Inflammatory macrophage (primary cell): ENCODE data around the gene ABHD17C.
A peak's percentile ranks its signal among the peaks of the same experiment; 100 is the strongest.
"Not testable (repeated sequence)": the region's sequence is repeated elsewhere in the genome, so short reads cannot be mapped to it uniquely, and the experiment has no call there.

ENCODE experiments used
- DNase-seq, 2 donors: peaks; one replicate each; pipeline ENCODE4 v3.0.0-alpha.2; 2020 to 2022
- total RNA-seq, 18 experiments: gene quantifications; one replicate each; lab custom pipeline; 2026; ENCODE audit warnings: mixed read lengths in 6 of 18, inconsistent platforms in 2 of 18; lab: John Stamatoyannopoulos, UW

The ABHD17C gene
- 0.12 to 2.1 (median 0.90) reads per million in 18 experiments for total RNA-seq

DNA sequence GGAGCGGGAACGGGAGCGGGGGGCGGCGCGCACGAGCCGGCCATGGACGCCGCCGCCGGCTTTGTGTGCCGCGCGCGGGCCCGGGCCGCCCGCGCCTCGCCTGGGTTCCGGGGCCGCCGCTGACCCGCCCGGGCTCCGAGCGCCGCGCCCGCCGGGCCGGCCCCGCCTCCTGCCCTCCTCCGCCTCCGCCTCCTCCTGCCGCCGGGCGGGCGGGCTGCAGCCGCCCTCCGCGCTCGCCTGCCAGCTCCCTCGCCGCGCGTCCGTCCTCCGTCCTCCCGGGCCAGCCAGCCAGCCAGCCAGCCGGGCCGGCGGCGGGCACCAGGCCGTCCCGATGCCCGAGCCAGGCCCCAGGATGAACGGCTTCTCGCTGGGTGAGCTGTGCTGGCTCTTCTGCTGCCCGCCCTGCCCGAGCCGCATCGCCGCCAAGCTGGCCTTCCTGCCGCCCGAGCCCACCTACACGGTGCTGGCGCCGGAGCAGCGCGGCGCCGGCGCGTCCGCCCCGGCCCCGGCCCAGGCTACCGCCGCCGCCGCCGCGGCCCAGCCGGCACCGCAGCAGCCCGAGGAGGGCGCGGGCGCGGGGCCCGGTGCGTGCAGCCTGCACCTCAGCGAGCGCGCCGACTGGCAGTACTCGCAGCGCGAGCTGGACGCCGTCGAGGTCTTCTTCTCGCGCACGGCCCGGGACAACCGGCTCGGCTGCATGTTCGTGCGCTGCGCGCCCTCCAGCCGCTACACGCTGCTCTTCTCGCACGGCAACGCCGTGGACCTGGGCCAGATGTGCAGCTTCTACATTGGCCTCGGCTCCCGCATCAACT lies at the start of gene ABHD17C:
Gene ABHD17C (plus strand): TSS at position 212 of the 812 bp plus-strand sequence. CDS start 120 bp downstream, at position 332.
- peak; percentile 14 to 42 for DNase-seq

- DNase-seq = no peak
Observed at GRCh38 chr15:80645494-80646065, 49.5 kb upstream of the ABHD17C start.

DNA sequence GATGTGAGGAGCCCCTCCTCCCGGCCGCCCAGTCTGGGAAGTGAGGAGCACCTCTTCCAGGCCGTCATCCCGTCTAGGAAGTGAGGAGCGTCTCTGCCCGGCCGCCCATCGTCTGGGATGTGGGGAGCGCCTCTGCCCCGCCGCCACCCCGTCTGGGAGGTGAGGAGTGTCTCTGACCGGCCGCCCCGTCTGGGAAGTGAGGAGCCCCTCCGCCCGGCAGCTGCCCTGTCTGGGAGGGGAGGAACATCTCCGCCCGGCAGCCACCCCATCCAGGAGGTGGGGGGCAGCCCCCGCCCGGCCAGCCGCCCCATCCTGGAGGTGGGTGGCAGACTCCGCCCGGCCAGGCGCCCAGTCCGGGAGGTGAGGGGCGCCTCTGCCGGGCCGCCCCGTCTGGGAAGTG lies 47.7 kb upstream of the ABHD17C start:
- not testable (repeated sequence) for DNase-seq

DNA sequence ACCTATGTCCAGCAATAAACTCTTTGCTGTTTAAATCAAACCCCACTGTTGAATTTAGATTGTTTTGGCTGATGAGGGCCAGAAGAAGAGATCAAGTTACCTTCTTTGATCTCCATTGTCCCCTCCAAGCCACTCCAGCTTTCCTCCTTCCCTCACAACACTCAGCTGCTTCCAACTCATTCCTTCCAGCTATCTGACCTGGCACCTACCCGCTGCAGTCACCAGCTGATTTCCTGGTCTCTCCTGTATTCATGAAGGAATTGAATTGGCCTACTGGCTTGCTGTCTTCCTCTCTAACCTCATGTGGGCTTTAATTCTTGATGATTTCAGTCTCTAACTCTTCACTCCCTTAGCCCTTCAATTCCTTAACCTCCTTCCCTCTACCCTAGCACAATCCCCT lies 40.8 kb upstream of the ABHD17C start:
- no peak for DNase-seq

DNA sequence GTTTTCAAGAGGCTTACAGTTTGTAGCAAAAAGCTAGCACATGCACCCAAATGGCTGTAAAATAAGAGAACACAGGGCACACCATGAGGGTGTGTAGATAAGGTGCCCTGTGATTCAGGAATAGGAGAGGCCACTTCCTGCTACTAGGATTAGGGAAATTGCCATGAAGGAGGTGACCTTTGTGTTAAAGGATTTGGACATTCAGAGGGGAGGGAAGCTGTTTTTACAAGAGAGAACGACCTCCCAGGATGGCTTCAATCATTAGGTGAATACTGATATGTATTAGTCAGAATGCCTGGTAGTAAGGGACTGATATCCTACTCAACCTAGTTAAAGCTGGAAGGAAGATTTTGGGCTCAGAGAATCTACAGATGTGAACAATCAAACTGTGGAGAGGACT lies 35.7 kb upstream of the ABHD17C start:
- no peak for DNase-seq

DNA sequence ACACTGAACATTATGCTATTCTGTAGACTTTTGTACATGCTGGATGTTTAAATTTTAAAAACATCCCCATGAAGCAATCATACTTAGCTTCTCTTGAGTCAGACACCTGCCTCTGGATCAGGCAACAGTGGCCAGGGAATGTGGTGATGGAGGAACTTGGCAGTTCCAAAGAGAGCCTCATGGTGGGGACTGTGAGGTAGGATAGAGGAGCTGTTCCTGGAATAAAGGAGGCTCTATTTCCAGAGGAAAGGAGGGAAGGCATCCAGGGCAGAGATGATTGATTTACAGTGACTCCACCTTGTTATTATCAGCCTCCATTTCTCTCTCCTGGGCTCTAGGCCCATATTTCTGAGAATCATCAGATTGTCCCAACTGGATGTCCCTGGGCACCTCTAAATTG lies 35.0 kb upstream of the ABHD17C start:
- no peak for DNase-seq

- peak in 1 of 2 donors; percentile 6 for DNase-seq
Observed at GRCh38 chr15:80662129-80662528, 33.0 kb upstream of the ABHD17C start.

DNA sequence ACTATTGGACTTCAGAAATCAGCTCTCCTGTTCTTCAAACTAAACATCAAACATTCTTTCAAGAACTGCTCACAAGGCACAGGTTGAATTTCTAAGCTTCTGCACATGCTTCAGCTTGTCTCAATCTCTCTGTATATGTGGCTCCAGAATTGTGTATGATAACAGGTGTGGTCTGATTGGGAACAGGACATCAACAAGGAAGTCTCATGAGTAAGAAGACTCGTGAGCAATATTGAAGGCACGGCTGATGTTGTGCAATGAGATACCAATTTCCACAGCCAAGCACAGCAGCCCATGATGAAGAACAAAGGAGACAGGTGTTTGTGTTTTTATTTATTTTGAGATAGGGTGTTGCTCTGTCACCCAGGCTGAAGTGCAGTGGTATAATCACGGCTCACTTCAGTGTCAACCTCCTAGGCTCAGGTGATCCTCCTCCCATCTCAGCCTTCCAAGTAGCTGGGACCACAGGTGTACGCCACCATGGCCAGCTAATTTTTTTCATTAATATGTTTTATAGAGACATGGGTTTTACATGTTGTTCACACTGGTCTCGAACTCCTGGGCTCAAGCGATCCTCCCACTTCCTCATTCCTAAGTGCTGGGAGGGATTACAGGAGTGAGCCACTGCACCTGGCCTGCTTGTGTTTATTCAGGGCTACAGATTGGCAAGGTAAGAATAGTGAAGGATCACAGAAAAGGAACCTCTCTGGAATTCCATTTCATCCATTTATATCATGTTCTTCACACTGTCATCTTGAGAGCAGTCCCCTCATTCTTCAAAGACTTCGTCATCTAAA lies 32.2 kb upstream of the ABHD17C start:
- DNase-seq = no peak

- DNase-seq = no peak
Observed at GRCh38 chr15:80665151-80665550, 30.0 kb upstream of the ABHD17C start.

DNA sequence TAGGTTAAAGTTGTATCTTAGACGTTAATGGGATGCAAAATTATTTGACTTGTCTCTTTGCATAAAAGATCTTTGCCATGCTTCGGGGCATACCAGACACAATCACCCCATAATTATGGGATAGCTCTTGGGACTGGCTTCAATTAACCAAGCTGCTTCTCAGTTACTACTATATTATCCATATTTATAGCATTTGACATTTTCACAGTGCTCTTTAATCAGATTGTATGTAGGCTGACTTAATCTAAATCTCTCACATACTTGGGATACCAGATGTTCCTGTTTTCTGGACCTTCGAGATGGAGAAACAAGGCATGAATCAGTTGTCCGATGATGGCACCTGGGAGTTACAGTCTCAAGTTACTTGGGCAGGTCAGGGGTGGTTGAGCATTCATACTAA lies 27.2 kb upstream of the ABHD17C start:
- DNase-seq = no peak

DNA sequence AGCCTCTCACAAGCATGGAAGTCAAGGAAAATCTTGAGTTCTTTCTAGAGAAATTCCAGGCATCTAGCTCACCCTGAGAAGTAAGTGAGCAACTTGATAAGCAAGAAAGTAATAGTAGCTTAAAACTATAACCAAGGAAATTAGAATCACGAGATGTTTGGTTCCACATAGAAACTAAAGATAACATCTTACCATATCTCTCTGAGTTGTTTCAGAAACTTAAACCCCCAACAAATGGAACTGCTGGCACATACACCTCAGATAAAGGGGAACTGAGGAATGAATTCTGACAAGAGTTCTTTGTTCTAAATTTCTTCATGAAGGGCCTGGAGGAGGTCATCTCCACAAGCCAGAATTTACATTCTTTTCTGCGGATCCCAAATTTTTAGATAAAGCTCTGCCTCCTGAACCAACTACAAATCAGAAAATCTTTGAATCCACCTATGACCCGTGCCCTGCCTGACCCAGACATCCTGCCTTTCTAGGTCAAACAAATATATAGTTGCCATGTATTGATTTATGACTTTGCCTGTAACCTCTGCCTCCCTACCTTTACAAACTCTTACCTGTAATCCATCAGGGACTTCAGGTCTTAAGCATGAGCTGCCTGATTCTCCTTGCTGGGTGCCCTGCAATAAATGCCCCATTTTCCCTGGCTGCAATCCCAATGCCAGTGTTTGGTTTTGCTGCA lies 26.4 kb upstream of the ABHD17C start:
- DNase-seq = no peak

DNA sequence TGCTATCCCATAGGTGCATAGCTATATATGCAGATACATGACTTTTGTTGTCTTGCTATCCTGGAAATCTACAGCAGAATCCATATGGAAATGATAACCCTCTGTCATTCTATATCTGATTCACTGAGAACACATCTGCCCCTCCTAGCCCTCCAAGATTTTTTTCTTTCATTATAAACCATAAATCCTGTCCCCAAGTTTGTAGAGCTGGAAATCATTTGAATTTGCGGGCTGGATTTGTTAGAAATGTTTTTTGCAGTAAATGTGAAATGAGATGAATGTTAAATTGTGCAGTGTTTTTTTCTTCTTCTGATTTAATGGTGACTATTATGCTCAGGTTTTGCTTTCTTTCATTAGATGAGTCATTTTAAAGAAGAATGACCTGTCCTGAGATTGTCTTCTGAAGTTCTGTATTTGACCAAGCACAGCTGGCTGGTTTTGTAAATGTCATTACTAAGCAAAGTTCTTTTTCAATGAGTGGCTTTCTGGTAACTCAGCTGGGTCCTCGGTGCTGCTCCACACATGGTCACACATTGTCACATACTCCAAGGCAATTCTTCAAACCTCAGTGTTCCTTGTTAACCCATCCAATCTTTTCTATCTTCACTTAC lies 25.3 kb upstream of the ABHD17C start:
- DNase-seq = no peak

GRCh38 chr15:80673561-80674244 lies 21.4 kb upstream of the ABHD17C start:
- DNase-seq = no peak

- peak; percentile 53 to 86 for DNase-seq
Observed at GRCh38 chr15:80674245-80674614, 20.9 kb upstream of the ABHD17C start.

DNA sequence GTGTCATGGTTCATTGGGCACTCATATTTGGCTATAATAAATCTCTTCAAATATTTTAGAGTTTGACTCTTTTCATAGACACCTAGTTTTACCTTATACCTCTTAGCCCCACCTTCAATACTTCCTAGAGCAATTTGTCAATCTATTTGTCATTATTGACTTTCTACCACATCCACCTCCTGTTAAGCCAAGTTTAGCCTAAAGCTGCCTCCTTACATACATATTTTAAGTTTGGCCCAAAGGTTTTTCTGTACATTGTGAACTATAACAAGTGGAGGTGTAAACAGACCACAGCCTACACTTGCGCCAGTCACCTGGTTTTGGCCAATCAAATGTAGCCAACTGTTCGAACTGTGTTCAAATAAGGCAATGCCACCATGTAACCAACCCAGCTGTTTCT lies 18.1 kb upstream of the ABHD17C start:
- no peak for DNase-seq

DNA sequence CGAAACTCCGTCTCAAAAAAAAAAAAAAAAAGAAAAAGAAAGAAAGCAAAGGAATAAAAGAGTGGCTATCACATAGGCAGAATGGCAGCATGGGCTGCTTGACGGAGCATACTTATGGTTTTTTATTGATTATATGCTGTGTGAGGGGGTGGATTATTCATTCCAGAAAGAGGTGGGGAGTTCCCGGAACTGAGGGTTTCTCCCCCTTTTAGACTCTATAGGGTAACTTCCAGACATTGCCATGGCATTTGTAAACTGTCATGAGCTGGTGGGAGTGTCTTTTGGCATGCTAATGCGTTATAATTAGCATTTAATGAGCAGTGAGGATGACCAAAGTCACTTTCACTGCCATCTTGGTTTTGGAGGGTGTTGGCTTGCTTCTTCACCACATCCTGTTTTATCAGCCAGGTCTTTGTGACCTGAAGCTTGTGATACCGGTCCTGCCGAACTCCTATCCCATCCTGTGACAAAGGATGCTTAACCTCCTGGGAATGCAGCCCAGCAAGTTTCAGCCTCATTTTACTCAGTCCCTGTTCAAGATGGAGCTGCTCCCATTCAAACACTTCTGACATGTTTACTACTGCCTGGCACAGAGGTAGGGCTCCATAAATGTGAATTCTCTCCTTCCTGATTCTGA lies 15.8 kb upstream of the ABHD17C start:
- no peak for DNase-seq

GRCh38 chr15:80679804-80680175 lies 15.3 kb upstream of the ABHD17C start:
- no peak for DNase-seq

DNA sequence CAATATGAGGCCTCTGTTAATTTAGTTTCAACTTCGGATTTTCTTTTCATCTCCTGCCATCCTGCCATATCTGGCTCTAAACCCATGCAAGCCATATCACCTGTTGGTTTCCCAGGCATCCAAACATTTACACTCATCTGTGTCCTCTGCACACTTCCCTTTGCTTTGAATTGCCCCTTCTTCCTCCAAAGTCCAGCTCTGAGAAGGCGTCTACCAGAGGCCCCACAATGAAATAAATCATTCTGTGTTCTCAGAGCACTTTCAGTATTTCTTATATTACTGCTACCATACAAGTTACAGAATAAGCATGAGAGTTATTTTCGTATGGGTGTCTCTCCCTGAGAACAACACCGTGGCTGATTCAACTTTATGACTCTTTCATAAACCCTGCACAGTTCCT lies 12.9 kb upstream of the ABHD17C start:
- no peak for DNase-seq

GRCh38 chr15:80684697-80685096 lies 10.4 kb upstream of the ABHD17C start:
- DNase-seq = no peak

DNA sequence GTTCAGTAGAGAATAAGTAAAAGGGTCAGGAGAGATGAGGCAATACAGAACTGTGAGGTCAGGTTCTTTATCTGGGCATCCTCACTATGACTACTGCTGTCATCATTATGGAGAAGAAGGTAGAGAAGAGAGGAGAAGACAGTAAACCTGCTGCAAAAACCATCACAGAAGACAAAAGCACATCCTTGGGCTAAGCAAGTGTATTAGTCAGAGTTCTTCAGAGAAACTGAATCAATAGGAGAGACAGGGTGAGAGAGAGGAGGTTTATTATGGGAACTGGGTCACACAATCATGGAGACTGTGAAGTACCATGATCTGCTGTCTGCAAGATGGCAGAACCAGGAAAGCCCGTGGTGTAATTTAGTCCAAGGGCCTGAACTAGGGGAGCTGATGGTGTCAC lies 9.5 kb upstream of the ABHD17C start:
- no peak for DNase-seq

DNA sequence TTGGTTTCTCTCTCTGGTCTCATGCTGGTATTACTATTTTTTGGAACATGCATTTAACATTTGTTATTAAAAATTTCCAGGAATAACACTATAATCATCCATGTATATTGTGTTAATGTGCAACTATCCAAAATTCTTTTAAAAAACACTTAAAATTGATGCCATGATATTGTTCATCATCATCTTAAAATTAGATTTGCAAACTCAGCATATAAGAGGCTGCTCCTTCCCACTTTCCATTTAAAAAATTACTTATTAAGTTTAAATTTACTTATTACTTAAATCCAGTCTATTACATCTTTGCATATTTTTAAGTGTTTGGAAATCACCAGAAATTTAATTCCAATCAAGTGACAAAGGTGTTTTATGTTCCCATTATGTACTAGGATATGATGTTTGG lies 5.8 kb upstream of the ABHD17C start:
- DNase-seq = no peak
